HepG2 (cell line): ENCODE data around the gene MRPL43. TPM values are rescaled to one million over a fixed set of nuclear protein-coding genes. Genes with fewer than 3 reads are reported as not detected.
"Not testable (repeated sequence)": the region's sequence is repeated elsewhere in the genome, so short reads cannot be mapped to it uniquely, and the experiment has no call there.

Experiments used
- ASH2L ChIP-seq: fragments of 300-600, 200-600 bp; sonication (generic); IDR thresholded peaks from 2 replicates; pipeline ENCODE4 v1.7.0; 2017; ENCODE audit warnings: low read depth, mild to moderate bottlenecking, moderate library complexity, mixed read lengths, low read length; ENCODE audit not compliant: insufficient read length
- BCL6 ChIP-seq: IDR thresholded peaks from 2 replicates; pipeline ENCODE4 v1.6.1; 2016; ENCODE audit warnings: missing genetic modification reagents, missing compliant biosample characterization
- EP300 ChIP-seq, 3 experiments: sonication (generic) in 1 of 3; formaldehyde crosslinking in 1 of 3; IDR thresholded peaks; 2 replicates each; pipeline versions ENCODE4 v1.5.1 to v1.6.1; 2011 to 2020; ENCODE audit warnings: low read depth in 2 of 3, low read length in 2 of 3, borderline replicate concordance in 1 of 3, improper control_type of control experiment in 1 of 3, mild to moderate bottlenecking in 1 of 3, missing genetic modification reagents in 1 of 3, moderate library complexity in 1 of 3
- ESRRA ChIP-seq: sonication (generic); formaldehyde crosslinking; IDR thresholded peaks from 2 replicates; pipeline ENCODE4 v1.5.1; 2020; ENCODE audit warnings: mild to moderate bottlenecking, low read depth, missing genetic modification reagents
- FOXP4 ChIP-seq: sonication (generic); formaldehyde crosslinking; IDR thresholded peaks from 2 replicates; pipeline ENCODE4 v1.4.0; 2020; ENCODE audit warnings: missing genetic modification reagents
- HDAC1 ChIP-seq: sonication (generic); formaldehyde crosslinking; IDR thresholded peaks from 2 replicates; pipeline ENCODE4 v1.5.1; 2020; ENCODE audit warnings: mild to moderate bottlenecking, missing genetic modification reagents
- HIC2 ChIP-seq: sonication (generic); formaldehyde crosslinking; IDR thresholded peaks from 2 replicates; pipeline ENCODE4 v1.9.0; 2022; ENCODE audit warnings: low read depth, missing genetic modification reagents
- LCORL ChIP-seq, 2 experiments: fragments of 450-650 bp in 1 of 2; sonication (generic) in 1 of 2; formaldehyde crosslinking in 1 of 2; IDR thresholded peaks; 2 replicates each; pipeline versions ENCODE4 v1.5.0 to v1.6.1; 2017 to 2020; ENCODE audit warnings: antibody characterized with exemption in 1 of 2, missing genetic modification reagents in 1 of 2
- MTA1 ChIP-seq: sonication (generic); formaldehyde crosslinking; IDR thresholded peaks from 2 replicates; pipeline ENCODE4 v1.4.0; 2020; ENCODE audit warnings: missing genetic modification reagents, mild to moderate bottlenecking, borderline replicate concordance
- PPARG ChIP-seq: conservative IDR thresholded peaks from 2 replicates; pipeline ENCODE4 v1.6.1; 2016; ENCODE audit warnings: missing biosample characterization, missing genetic modification reagents
- REST ChIP-seq, 2 experiments: IDR thresholded peaks; 2 replicates each; pipeline ENCODE4 v1.6.1; 2011 to 2012; ENCODE audit warnings: low read length in 2 of 2, borderline replicate concordance in 1 of 2, low read depth in 1 of 2, mild to moderate bottlenecking in 1 of 2, moderate library complexity in 1 of 2
- RXRB ChIP-seq: IDR thresholded peaks from 2 replicates; pipeline ENCODE4 v1.6.1; 2016; ENCODE audit warnings: borderline replicate concordance, missing genetic modification reagents, missing compliant biosample characterization
- TARDBP ChIP-seq: sonication (generic); formaldehyde crosslinking; IDR thresholded peaks from 2 replicates; pipeline ENCODE4 v1.8.0; 2022; ENCODE audit warnings: mild to moderate bottlenecking, missing genetic modification reagents
- TFAP4 ChIP-seq: sonication (generic); IDR thresholded peaks from 2 replicates; pipeline ENCODE4 v1.6.1; 2016; ENCODE audit warnings: low read depth, borderline replicate concordance
- XRCC5 ChIP-seq: fragments of 200-400 bp; formaldehyde crosslinking; optimal IDR thresholded peaks from 2 replicates; pipeline ENCODE3; 2017; ENCODE audit warnings: mild to moderate bottlenecking, low read length
- ZBTB20 ChIP-seq: sonication (generic); formaldehyde crosslinking; IDR thresholded peaks from 2 replicates; pipeline ENCODE4 v1.8.1; 2023; ENCODE audit warnings: missing genetic modification reagents, low read depth, mild to moderate bottlenecking, borderline replicate concordance
- ZBTB7B ChIP-seq: sonication (generic); formaldehyde crosslinking; IDR thresholded peaks from 2 replicates; pipeline ENCODE4 v1.4.0; 2020; ENCODE audit warnings: missing genetic modification reagents
- ZNF331 ChIP-seq: sonication (generic); formaldehyde crosslinking; IDR thresholded peaks from 2 replicates; pipeline ENCODE4 v1.4.0; 2020; ENCODE audit warnings: missing genetic modification reagents
- ZNF629 ChIP-seq: sonication (generic); formaldehyde crosslinking; conservative IDR thresholded peaks from 2 replicates; pipeline ENCODE4 v1.5.0; 2020; ENCODE audit warnings: missing genetic modification reagents
- ZNF772 ChIP-seq: sonication (generic); formaldehyde crosslinking; IDR thresholded peaks from 2 replicates; pipeline ENCODE4 v1.5.0; 2020; ENCODE audit warnings: mild to moderate bottlenecking, missing genetic modification reagents
- polyA plus RNA-seq, 8 experiments: library from polyadenylated mRNA; depleted of rRNA in 3 of 8; stranded (reverse) in 7 of 8; unstranded in 1 of 8; fragments of >200 nt; fragmentation: Illumina TruSeq in 4 of 8; extraction: Trizol in 4 of 8; gene quantifications; 2 replicates each; pipeline versions ENCODE4 v1.2.1 to v1.2.3, GENCODE V29; 2011 to 2016; ENCODE audit warnings: low read depth in 4 of 8, missing spikeins in 1 of 8, mixed read lengths in 1 of 8; ENCODE audit not compliant: insufficient read depth in 1 of 8
- total RNA-seq, 5 experiments: library from RNA; depleted of rRNA; stranded (reverse); fragments of >200 nt; fragmentation: Illumina TruSeq; extraction: Trizol; gene quantifications; 2 replicates each; pipeline ENCODE4 v1.2.3, GENCODE V29; 2016; ENCODE audit warnings: low read depth in 1 of 5

The MRPL43 gene
- total and polyA plus RNA-seq, 2 of the 13 experiments (the other 11 are each of a cell fraction or from before 2014, with no cell fraction given), result 71.0 to 73.7 TPM

- peak; percentile 29; the same call in 1 of the 2 replicates for TF ChIP-seq FOXP4
- TF ChIP-seq ZBTB20, result peak; percentile 33; the same call in 1 of the 2 replicates
- peak; percentile 70 for TF ChIP-seq ZBTB7B (CRISPR knock-in tag)
- TF ChIP-seq RXRB (CRISPR knock-in tag), result peak; percentile 45; the same call in 1 of the 2 replicates
- peak; percentile 64 for TF ChIP-seq TARDBP (CRISPR knock-in tag)
- TF ChIP-seq ESRRA (CRISPR knock-in tag), result peak; percentile 79; the same call in 1 of the 2 replicates
- not testable (repeated sequence) for TF ChIP-seq LCORL (IDR thresholded peaks at IDR 0.05); EP300 (CRISPR knock-in tag; IDR thresholded peaks at IDR 0.05; ENCODE audit: borderline replicate concordance)
- peak; percentile 62 for TF ChIP-seq LCORL (CRISPR knock-in tag; IDR thresholded peaks at IDR 0.05)
- peak; percentile 91 for TF ChIP-seq ZNF629 (CRISPR knock-in tag)
- TF ChIP-seq HDAC1 (CRISPR knock-in tag), result peak; percentile 66
- 0 out of 2 replicates have a peak, but pooled peaks have one; percentile 56 for TF ChIP-seq HIC2
- TF ChIP-seq EP300 (IDR thresholded peaks at IDR 0.05; ENCODE audit: low read depth in 2 of 2, low read length in 2 of 2), result peak in 1 of 2 experiments; percentile 66; a peak in 2 of 4 replicates
- peak; percentile 73; the same call in 1 of the 2 replicates for TF ChIP-seq MTA1 (CRISPR knock-in tag)
- peak; percentile 58 for TF ChIP-seq XRCC5
- 0 out of 2 replicates have a peak, but pooled peaks have one; percentile 33 for TF ChIP-seq ZNF331 (CRISPR knock-in tag)
- TF ChIP-seq REST (IDR thresholded peaks at IDR 0.05; ENCODE audit: borderline replicate concordance in 1 of 2, low read depth in 1 of 2, low read length in 2 of 2), result 0 out of 4 replicates have a peak, but pooled peaks of 1 of the 2 experiments have one; percentile 23
- TF ChIP-seq ASH2L, result peak; percentile 32
- peak; percentile 59 for TF ChIP-seq PPARG (CRISPR knock-in tag)
- peak; percentile 93 for TF ChIP-seq BCL6 (CRISPR knock-in tag)
- TF ChIP-seq ZNF772 (CRISPR knock-in tag), result 0 out of 2 replicates have a peak, but pooled peaks have one; percentile 40
- TF ChIP-seq TFAP4, result 0 out of 2 replicates have a peak, but pooled peaks have one; percentile 17
These were observed 47.1 kb upstream of the MRPL43 start (continued) for GRCh38 chr10:101034404-101034803.
